Measurements from ENCODE around the gene CACNA2D1.

CACNA2D1 gene

DNA sequence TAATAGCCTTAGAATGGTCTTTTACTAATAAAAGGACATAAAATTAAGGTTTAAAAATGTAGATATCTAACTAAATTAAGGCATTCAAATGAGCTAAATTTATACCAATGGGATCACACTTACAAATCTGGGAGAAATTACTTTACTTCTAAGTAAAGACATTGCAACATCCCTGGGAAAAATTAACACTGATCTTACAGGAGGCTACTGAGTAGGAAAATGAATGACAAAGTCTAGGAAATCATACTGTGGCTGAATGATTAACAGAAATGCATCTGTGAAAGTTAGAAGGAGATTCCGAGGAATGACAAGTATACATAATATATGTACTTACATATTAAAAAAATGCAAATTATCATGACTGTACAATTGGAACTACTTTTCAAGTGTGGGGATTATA is 38.3 kb downstream of the CACNA2D1 start:
- TF ChIP-seq SIN3A (IDR thresholded peaks at IDR 0.05; ENCODE audit: borderline replicate concordance, insufficient read depth, low read length) (no peak), TAF1 (IDR thresholded peaks at IDR 0.05; ENCODE audit: borderline replicate concordance, insufficient read depth, low read length) (no peak), POLR2AphosphoS5 (IDR thresholded peaks at IDR 0.05; ENCODE audit: low read depth, low read length) (no peak), FOXP2 (optimal IDR thresholded peaks at IDR 0.05; ENCODE audit: borderline replicate concordance, extremely low read depth, extremely low read length, insufficient read depth) (no peak)
- TF ChIP-seq, protein P1, sequence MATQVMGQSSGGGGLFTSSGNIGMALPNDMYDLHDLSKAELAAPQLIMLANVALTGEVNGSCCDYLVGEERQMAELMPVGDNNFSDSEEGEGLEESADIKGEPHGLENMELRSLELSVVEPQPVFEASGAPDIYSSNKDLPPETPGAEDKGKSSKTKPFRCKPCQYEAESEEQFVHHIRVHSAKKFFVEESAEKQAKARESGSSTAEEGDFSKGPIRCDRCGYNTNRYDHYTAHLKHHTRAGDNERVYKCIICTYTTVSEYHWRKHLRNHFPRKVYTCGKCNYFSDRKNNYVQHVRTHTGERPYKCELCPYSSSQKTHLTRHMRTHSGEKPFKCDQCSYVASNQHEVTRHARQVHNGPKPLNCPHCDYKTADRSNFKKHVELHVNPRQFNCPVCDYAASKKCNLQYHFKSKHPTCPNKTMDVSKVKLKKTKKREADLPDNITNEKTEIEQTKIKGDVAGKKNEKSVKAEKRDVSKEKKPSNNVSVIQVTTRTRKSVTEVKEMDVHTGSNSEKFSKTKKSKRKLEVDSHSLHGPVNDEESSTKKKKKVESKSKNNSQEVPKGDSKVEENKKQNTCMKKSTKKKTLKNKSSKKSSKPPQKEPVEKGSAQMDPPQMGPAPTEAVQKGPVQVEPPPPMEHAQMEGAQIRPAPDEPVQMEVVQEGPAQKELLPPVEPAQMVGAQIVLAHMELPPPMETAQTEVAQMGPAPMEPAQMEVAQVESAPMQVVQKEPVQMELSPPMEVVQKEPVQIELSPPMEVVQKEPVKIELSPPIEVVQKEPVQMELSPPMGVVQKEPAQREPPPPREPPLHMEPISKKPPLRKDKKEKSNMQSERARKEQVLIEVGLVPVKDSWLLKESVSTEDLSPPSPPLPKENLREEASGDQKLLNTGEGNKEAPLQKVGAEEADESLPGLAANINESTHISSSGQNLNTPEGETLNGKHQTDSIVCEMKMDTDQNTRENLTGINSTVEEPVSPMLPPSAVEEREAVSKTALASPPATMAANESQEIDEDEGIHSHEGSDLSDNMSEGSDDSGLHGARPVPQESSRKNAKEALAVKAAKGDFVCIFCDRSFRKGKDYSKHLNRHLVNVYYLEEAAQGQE (IDR thresholded peaks at IDR 0.05; ENCODE audit: insufficient read depth in 1 of 2, low read depth in 2 of 2, low read length in 2 of 2), result no peak

DNA sequence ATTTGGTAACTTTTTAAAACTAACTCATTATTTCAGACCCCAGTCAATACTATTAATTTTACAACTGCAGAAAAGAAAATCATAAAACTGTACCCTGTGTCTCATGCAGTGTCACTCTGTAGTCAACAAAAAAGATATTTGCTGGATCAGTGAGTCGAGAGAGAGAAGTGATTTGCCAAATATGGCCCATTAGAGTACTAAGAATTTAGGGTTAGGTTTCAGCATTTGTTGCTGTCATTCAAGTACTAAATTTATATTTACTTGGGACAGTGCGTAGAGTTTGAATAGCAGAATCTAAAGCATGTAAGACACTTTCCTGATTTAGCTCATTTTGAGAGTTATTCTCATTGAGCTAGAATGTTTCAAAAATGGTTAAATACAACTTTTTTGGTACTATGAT is 38.9 kb downstream of the CACNA2D1 start:
- TF ChIP-seq, protein P1 (IDR thresholded peaks at IDR 0.05; ENCODE audit: insufficient read depth in 1 of 2, low read depth in 2 of 2, low read length in 2 of 2), result no peak
- TF ChIP-seq TAF1 (IDR thresholded peaks at IDR 0.05; ENCODE audit: borderline replicate concordance, insufficient read depth, low read length), result no peak
- TF ChIP-seq FOXP2 (optimal IDR thresholded peaks at IDR 0.05; ENCODE audit: borderline replicate concordance, extremely low read depth, extremely low read length, insufficient read depth), result no peak
- no peak for TF ChIP-seq SIN3A (IDR thresholded peaks at IDR 0.05; ENCODE audit: borderline replicate concordance, insufficient read depth, low read length)
- TF ChIP-seq POLR2AphosphoS5 (IDR thresholded peaks at IDR 0.05; ENCODE audit: low read depth, low read length), result no peak

DNA sequence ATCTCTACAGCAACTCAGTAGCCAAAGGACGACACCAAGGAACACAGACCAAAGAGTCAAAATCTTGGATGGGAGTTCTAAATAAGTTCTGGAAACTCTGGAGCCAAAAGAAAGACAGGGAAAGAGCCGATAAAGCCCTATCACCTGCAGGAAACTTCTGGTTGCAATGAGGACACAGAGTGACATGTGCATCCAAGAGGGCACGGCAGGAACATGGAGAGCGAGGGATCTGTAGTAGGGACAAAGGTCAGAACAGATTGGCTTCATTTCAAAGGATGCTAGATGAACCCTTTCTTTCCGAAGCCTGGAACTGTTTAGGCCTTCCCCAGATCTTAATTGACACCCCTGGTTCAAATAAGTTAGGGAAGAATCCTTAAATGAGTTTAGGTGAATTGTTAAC is 39.5 kb downstream of the CACNA2D1 start:
- TF ChIP-seq TAF1 (IDR thresholded peaks at IDR 0.05; ENCODE audit: borderline replicate concordance, insufficient read depth, low read length) (no peak), POLR2AphosphoS5 (IDR thresholded peaks at IDR 0.05; ENCODE audit: low read depth, low read length) (no peak), SIN3A (IDR thresholded peaks at IDR 0.05; ENCODE audit: borderline replicate concordance, insufficient read depth, low read length) (no peak), FOXP2 (optimal IDR thresholded peaks at IDR 0.05; ENCODE audit: borderline replicate concordance, extremely low read depth, extremely low read length, insufficient read depth) (no peak)
- TF ChIP-seq, protein P1 (IDR thresholded peaks at IDR 0.05; ENCODE audit: insufficient read depth in 1 of 2, low read depth in 2 of 2, low read length in 2 of 2), result no peak

DNA sequence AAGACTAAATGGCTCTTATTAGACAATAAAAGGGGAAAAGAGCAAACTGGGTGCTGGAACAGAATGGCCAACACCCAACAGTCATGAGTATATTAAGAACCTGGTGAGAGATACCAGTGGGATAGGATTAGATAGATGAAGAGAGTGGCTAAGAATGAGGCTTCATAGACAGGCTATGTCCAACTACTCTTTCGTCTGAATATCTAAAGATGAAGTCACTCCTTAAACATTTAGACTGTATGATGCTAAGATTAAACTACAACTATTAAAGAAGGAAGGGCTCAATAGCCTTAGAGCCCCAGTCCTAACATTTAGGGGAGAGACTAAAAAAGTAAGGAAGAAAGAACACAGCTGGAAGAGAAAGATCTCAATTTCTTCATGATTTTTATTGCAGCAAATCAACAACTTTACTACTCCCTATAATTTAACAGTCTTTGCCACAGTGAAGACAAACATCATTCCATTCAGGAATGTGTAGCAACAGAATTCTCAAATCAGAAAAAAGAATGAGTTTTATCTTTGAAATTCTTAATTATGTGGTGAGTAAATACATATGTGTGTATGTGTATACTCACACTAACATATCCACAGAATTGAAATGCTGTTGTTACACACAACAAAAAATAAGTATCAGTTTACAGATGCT is 45.6 kb downstream of the CACNA2D1 start:
- TF ChIP-seq, protein P1 (IDR thresholded peaks at IDR 0.05; ENCODE audit: insufficient read depth in 1 of 2, low read depth in 2 of 2, low read length in 2 of 2), result no peak
- TF ChIP-seq TAF1 (IDR thresholded peaks at IDR 0.05; ENCODE audit: borderline replicate concordance, insufficient read depth, low read length) (no peak), POLR2AphosphoS5 (IDR thresholded peaks at IDR 0.05; ENCODE audit: low read depth, low read length) (no peak), FOXP2 (optimal IDR thresholded peaks at IDR 0.05; ENCODE audit: borderline replicate concordance, extremely low read depth, extremely low read length, insufficient read depth) (no peak), SIN3A (IDR thresholded peaks at IDR 0.05; ENCODE audit: borderline replicate concordance, insufficient read depth, low read length) (no peak)
